Measurements from ENCODE around the gene ZNF586. TPM values are rescaled to one million over a fixed set of nuclear protein-coding genes. Genes with fewer than 3 reads are reported as not detected.
A peak's percentile ranks its signal among the peaks of the same experiment; 100 is the strongest.
"Not testable (repeated sequence)": the region's sequence is repeated elsewhere in the genome, so short reads cannot be mapped to it uniquely, and the experiment has no call there.

The ZNF586 gene
- total RNA-seq (10 to 100 TPM; 13.2 to 15.3 TPM), polyA plus RNA-seq (ENCODE audit: insufficient read length in 6 of 6) (10 to 100 TPM; 28.7 to 38.1 (median 31.1) TPM)
- long read RNA-seq, donor 1, partial matches to known transcripts = 0 of 1 reads
- long read RNA-seq, donor 1, other reads (novel, unspliced or antisense) = 0 of 1 reads
- long read RNA-seq, donor 2, partial matches to known transcripts = 0 of 4 reads
- long read RNA-seq, donor 2, other reads (novel, unspliced or antisense) = 0 of 4 reads
- long read RNA-seq, donor 3, transcript ZNF586-202 (2 exons, 1,977 nt) = major isoform, 5 of 7 reads
- long read RNA-seq, donor 3, partial matches to known transcripts = 0 of 7 reads
- long read RNA-seq, donor 3, other reads (novel, unspliced or antisense) = 0 of 7 reads
- long read RNA-seq, donor 4, partial matches to known transcripts = 0 of 6 reads
- long read RNA-seq, donor 4, other reads (novel, unspliced or antisense) = 3 of 6 reads
- long read RNA-seq, donor 5, partial matches to known transcripts = 6 of 8 reads
- long read RNA-seq, donor 5, other reads (novel, unspliced or antisense) = 0 of 8 reads
- long read RNA-seq, donor 6, partial matches to known transcripts = 0 of 3 reads
- long read RNA-seq, donor 6, other reads (novel, unspliced or antisense) = 0 of 3 reads
- long read RNA-seq, donor 7, partial matches to known transcripts = 0 of 2 reads
- long read RNA-seq, donor 7, other reads (novel, unspliced or antisense) = 0 of 2 reads
- long read RNA-seq, donor 8, partial matches to known transcripts = 0 of 3 reads
- long read RNA-seq, donor 8, other reads (novel, unspliced or antisense) = 0 of 3 reads
- long read RNA-seq, donor 9 = 0 reads
- long read RNA-seq, donor 10, partial matches to known transcripts = 0 of 5 reads
- long read RNA-seq, donor 10, other reads (novel, unspliced or antisense) = 5 of 5 reads
- long read RNA-seq, donor 11 = 0 reads
- long read RNA-seq, donor 12, partial matches to known transcripts = 0 of 1 reads
- long read RNA-seq, donor 12, other reads (novel, unspliced or antisense) = 0 of 1 reads

GRCh38 chr19:57769345-57770131, at the start of gene ZNF586:
Gene ZNF586, plus strand, starts transcription at chr19:57769676. Its CDS starts 167 bp downstream, at chr19:57769843.
- Histone ChIP-seq H3K9me3 (peaks cover 0 to 7% of the 10 kb centered on the region in 2 donors), H3K4me3 (peak within 1 kb of the TSS; percentile 93 to 94), H3K27me3 (no peaks in the 10 kb centered on the region), H3K36me3 (peaks cover 0 to 31% of the 10 kb centered on the region in 2 donors), H3K4me1 (peaks cover 7 to 22% of the 10 kb centered on the region in 2 donors), H3K27ac (peak within 1 kb of the TSS; percentile 71 to 88)
- ATAC-seq (peak; percentile 100), DNase-seq (peak; percentile 83 to 96 (median 93))
- no peak for TF ChIP-seq CTCF (IDR thresholded peaks at IDR 0.05)
- intact Hi-C loops (cut with DNase I) = no loop called here

GRCh38 chr19:57719901-57720519, 49.5 kb upstream of the ZNF586 start:
- Histone ChIP-seq H3K4me3 (no peak overlapping the region), H3K27me3 (no peaks in the 10 kb centered on the region), H3K27ac (no peak overlapping the region), H3K9me3 (peaks cover 0 to 97% of the 10 kb centered on the region in 2 donors), H3K4me1 (no peaks in the 10 kb centered on the region), H3K36me3 (peaks cover 0 to 53% of the 10 kb centered on the region in 2 donors)
- intact Hi-C loops (cut with DNase I) = no loop called here
- DNase-seq = no peak
- TF ChIP-seq CTCF (IDR thresholded peaks at IDR 0.05) = no peak
- no peak for ATAC-seq

GRCh38 chr19:57720878-57721277, 48.6 kb upstream of the ZNF586 start:
- DNase-seq (no peak), ATAC-seq (no peak)
- Histone ChIP-seq H3K4me1 (no peaks in the 10 kb centered on the region), H3K4me3 (no peak overlapping the region), H3K9me3 (peaks cover 0 to 97% of the 10 kb centered on the region in 2 donors), H3K27me3 (no peaks in the 10 kb centered on the region), H3K36me3 (peaks cover 0 to 53% of the 10 kb centered on the region in 2 donors), H3K27ac (no peak overlapping the region)
- no peak for TF ChIP-seq CTCF (IDR thresholded peaks at IDR 0.05)
- intact Hi-C loops (cut with DNase I) = no loop called here

- TF ChIP-seq CTCF (IDR thresholded peaks at IDR 0.05) = peak; percentile 79 to 81
- H3K9me3 ChIP-seq, H3K4me1 ChIP-seq, H3K27me3 ChIP-seq, H3K27ac ChIP-seq, H3K4me3 ChIP-seq, H3K36me3 ChIP-seq: not testable (repeated sequence)
- ATAC-seq (peak; percentile 89), DNase-seq (peak in 3 of 4 donors; percentile 42 to 66 (median 44))
- intact Hi-C loops (cut with DNase I) = loop anchor here in 1 of 2 donors (5.0 kb wide), 1 partner anchor 419 kb away; no protein-coding TSS in a partner anchor
Measured at GRCh38 chr19:57738320-57738719, 31.2 kb upstream of the ZNF586 start.

GRCh38 chr19:57738770-57739169, 30.7 kb upstream of the ZNF586 start:
- not testable (repeated sequence) for H3K9me3 ChIP-seq, H3K27me3 ChIP-seq, DNase-seq, H3K27ac ChIP-seq, H3K4me3 ChIP-seq, H3K36me3 ChIP-seq, H3K4me1 ChIP-seq, ATAC-seq
- intact Hi-C loops (cut with DNase I) = loop anchor here in 1 of 2 donors (5.0 kb wide), 1 partner anchor 419 kb away; no protein-coding TSS in a partner anchor
